GM21360 (cell line): ENCODE results near the gene STEAP1.
"Not testable (repeated sequence)": the region's sequence is repeated elsewhere in the genome, so short reads cannot be mapped to it uniquely, and the experiment has no call there.

Experiments used
- ATAC-seq: cut with Tn5 transposase; IDR thresholded peaks from one replicate; pipeline ENCODE4 v1.9.1; 2021; ENCODE audit warnings: mild to moderate bottlenecking, moderate library complexity; ENCODE audit not compliant: unreplicated experiment

The STEAP1 gene

GRCh38 chr7:90153943-90154771, at the start of gene STEAP1:
STEAP1 (plus strand) TSS chr7:90154469; CDS start chr7:90159789, 5,320 bp downstream.
- ATAC-seq: peak; percentile 97

DNA sequence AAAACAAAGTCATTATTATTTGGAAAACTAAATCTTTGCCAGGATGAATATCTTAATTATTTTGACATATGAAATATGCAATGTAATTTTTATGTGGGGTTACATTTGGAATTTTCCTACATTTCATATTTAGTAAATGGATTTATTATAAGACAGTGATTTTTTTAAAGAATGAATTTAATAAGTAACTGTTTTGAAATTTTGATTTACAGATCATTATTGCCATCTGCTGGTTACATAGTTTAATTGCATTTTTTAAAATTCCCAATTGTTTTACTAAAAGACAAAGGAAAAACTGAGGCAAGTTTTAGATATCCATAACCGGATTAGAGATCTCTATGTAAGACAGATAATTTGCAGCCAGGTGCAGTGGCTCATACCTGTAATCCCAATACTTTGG, 39.3 kb upstream of the STEAP1 start:
- not testable (repeated sequence) for ATAC-seq

DNA sequence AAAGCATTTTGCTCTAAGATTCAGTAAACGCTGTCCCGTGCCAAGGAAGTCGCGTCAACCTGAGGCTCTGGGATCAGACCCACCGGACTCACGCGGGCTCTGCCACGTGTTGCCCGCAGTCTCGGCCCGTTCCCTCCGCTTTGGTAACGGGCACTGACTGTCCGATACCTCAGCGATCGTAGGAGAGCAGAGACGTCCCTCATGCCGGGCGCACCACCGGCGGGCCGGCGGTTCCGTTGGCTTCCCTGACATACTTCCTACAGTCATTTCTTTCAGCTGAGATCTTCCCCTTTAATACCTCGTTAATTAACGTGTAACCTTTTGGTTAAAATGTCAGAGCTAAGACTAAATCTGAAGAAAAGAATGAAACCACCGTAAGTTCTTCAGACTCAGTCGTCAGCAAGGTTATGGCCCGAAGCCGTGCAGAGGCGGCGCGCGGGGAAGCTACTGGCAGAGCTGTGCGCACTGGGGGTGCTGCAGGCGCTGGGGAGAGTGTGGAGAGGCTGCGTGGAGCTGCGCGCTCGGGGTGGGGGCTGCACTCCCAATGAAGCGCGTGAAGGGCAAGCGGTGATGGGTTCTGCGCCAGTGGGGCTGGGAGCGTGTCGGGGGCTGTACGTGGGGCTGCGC, 35.6 kb upstream of the STEAP1 start:
- not testable (repeated sequence) for ATAC-seq

DNA sequence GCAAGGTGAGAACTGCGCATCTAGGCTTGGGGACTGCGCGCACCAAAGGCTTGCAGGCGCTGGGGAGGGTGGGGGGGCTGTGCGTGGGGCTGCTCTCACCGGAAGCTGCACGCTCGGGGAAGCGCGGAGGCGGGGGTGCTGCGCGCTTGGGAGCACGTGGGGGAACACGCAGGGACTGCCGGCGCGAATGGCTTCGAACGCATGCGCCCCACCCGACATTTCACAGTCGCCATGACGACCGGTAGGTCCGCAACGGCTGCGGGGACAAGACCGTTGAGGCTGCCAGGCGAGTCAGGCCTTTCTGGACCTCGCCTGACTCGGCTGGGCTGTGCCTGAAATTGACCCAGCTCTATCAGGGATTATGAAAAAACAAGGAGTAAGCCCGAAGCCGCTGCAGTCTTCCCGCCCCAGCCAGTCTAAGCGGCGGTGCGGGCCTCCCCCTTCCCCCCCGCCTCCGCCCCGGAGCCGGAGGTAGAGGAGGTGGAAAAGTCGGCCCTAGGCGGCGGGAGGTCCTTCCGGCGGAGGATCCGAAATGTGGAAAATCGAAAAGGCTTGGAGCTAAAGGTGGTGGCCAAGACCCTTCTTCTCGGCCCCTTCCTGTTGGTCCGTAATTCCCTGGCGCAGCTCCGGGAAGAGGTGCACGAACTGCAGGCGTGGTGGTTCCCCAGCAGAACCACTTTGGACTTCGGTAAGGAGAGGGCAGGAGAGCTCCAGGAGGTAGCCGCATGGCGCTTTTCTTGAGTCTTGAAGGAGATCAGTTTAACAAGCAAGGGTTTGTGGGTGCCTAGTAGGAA, 34.9 kb upstream of the STEAP1 start:
- ATAC-seq: no peak

GRCh38 chr7:90120205-90120604, 34.1 kb upstream of the STEAP1 start:
- ATAC-seq: not testable (repeated sequence)

GRCh38 chr7:90131746-90132145, 22.5 kb upstream of the STEAP1 start:
- ATAC-seq: not testable (repeated sequence)

- not testable (repeated sequence) for ATAC-seq
These were observed 6.9 kb upstream of the STEAP1 start for GRCh38 chr7:90147079-90147960.

GRCh38 chr7:90149428-90149827, 4.8 kb upstream of the STEAP1 start:
- not testable (repeated sequence) for ATAC-seq

- ATAC-seq: not testable (repeated sequence)
These were observed 2.4 kb upstream of the STEAP1 start for GRCh38 chr7:90151884-90152283.

DNA sequence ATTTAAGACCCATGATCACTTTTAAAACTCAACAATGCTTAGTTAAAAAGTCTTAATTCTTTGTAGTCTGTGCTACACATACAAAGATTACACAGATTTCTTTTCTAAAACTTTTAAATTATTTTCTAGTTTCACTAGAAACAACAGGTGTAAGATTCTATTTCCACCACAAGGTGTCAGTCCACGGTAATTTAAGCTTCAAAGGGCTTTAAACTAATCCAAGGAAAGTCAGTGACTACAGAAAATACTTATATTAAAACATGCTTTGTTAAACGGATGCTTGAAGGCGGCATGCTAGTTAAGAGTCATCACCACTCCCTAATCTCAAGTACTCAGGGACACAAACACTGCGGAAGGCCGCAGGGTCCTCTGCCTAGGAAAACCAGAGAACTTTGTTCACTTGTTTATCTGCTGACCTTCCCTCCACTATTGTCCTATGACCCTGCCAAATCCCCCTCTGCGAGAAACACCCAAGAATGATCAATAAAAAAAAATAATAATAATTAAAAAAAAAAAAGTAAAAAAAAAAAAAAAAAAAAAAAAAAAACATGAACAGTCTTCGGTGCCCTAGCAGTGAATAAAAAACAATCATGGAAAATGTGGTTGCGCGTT, 1.5 kb upstream of the STEAP1 start:
- ATAC-seq: not testable (repeated sequence)

DNA sequence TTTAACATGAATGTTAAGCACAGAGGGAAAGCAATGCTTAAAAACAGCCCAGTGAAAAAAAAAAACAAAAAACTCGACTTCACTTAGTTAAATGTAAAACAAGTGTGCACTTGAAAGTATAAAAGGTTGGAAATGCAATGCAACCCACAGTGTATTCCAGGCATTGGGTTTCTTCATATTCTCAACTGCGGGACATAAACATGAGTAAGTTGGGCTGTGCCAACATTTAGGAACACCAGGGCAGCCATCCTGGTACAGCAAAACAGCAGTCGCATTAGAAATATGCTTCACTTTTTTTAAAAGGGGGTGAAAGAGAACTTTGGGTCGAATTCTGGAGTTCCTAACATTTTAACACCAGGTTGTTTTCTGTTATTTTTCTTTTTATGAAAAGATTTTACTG, 937 bp downstream of the STEAP1 start:
- no peak for ATAC-seq

GRCh38 chr7:90157331-90157730, 3.1 kb downstream of the STEAP1 start:
- not testable (repeated sequence) for ATAC-seq

DNA sequence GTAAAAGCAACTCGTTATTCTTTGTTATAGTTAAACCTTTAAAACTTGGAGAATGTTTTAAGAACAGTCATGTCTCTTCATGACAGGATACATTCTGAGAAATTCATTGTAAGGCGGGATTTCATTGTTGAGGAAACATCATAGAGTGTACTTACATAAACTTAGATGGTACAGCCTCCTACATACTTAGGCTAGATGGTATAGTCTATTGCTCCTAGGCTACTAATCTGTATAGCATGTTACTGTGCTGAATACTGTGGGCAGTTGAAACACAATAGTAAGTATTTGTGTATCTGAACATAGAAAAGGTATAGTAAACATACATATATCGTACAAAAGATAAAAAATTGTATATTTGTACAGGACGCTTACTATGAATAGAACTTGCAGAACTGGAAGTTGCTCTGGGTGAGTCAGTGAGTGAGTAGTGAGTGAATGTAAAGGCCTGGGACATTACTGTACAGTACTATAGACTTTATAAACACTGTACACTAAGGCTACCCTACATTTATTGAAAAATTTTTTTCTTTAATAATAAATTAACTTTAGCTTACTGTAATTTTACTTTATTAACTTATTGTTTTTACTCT, 3.6 kb downstream of the STEAP1 start:
- ATAC-seq: not testable (repeated sequence)

GRCh38 chr7:90163534-90163933, 9.3 kb downstream of the STEAP1 start:
- ATAC-seq: no peak

GRCh38 chr7:90165724-90166123, 11.5 kb downstream of the STEAP1 start:
- ATAC-seq: no peak

GRCh38 chr7:90166153-90166552, 11.9 kb downstream of the STEAP1 start:
- ATAC-seq: no peak

GRCh38 chr7:90167361-90167760, 13.1 kb downstream of the STEAP1 start:
- no peak for ATAC-seq

DNA sequence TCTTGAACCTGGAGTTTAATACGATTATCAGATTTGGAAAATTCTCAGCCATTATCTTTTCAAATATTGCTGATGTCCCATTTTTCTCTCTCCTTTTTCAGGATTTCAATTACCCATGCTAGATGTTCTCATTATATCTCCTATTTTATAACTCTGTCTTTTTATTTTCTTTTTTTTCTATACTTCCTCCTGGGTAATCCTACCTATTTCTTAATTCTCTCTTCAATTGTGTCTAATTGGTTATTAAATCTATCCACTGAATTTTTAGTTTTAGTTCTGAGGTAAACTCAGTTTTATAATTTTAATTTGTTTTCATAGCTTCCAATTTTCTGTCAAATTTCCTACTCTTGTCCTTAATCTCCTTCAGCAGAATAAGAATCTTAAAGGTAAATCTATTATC, 15.6 kb downstream of the STEAP1 start:
- ATAC-seq: no peak

GRCh38 chr7:90172121-90172520, 17.9 kb downstream of the STEAP1 start:
- ATAC-seq: no peak

DNA sequence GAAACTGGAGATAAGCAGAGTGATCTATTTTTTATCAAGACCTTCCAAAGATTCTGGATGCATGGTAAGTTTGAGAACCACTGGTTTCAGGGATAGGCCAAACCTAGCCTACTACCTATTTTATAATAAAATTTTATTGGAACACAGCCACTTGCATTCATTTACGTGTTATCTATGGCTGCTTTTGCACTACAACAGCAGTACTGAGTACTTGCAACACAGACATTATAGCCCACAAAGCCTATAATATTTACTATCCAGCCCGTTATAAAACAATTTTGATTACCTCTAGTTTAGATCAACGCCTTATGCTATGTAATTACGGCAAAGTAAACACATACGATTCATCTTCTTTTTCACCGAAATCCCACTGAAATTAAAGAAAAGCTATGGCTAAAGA, 18.4 kb downstream of the STEAP1 start:
- ATAC-seq: no peak
